ENCODE data around the gene RCSD1. TPM values are rescaled to one million over a fixed set of nuclear protein-coding genes. Genes with fewer than 3 reads are reported as not detected.

The RCSD1 gene
- total RNA-seq, 1 experiment from 2014 or later = not detected

GRCh38 chr1:167631386-167631935, 1.4 kb downstream of the RCSD1 start:
- Histone ChIP-seq H3K9me3 (ENCODE audit: low read depth, low read length, poor library complexity, severe bottlenecking) (no peaks in the 10 kb centered on the region), H3K4me1 (ENCODE audit: insufficient read depth, low read length, poor library complexity, severe bottlenecking) (peaks cover 3% of the 10 kb centered on the region), H3K27me3 (replicated peaks; ENCODE audit: insufficient read depth, low read depth, low read length, poor library complexity) (peaks cover 27% of the 10 kb centered on the region), H3K4me3 (ENCODE audit: low read depth, low read length, poor library complexity, severe bottlenecking) (no peak overlapping the region), H3K36me3 (ENCODE audit: insufficient read depth, low read length, poor library complexity, severe bottlenecking) (no peaks in the 10 kb centered on the region), H3K27ac (ENCODE audit: low read depth, low read length, poor library complexity, severe bottlenecking) (no peak overlapping the region)
- intact Hi-C loops (cut with micrococcal nuclease; ENCODE audit: unreplicated experiment) = no loop called here
- BruUV-seq (replicated peaks) = no TSS peak
- ChIA-PET POLR2A (ENCODE audit: low non-redundant PET) (no interaction called here), CTCF (no interaction called here)
- DNase-seq (ENCODE audit: low spot score) = no peak
- TF ChIP-seq CTCF (conservative IDR thresholded peaks at IDR 0.05; ENCODE audit: low read depth, low read length) = no peak
- no peak for TF ChIP-seq EZH2 (IDR thresholded peaks at IDR 0.05; ENCODE audit: borderline replicate concordance, low read depth, low read length, poor library complexity, severe bottlenecking)

DNA sequence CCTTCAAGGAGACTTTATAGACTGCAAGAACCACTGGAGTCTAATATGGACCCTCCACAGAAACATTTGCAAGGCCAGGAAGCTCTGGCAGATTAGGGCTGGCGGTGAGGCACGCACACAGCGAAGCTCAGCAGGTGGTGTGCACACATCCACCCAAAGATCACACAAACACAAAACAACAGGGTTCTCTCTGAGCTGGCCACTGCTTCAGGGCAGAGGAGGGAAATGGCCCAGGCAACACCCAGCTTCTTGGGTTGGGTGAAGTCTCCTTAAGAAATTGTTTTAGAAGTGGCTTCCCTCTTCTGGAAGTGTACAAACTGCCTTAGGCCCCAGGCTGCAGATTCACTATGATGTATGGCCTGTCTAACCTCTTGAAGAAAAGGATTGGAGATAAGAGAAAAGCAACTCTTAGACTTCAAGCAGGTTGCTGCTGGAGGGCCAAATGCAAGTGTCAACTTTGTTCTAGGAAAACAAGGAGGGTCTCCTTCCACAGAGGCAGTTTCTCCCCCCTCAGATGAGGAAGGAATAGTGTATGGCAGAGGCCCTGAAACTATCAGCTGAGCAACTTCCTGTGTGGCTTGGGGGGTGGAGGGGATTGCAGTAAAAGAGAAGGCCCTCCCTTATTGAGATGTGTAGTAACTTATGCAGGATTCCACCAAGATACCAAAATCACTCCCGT, 2.0 kb downstream of the RCSD1 start:
- Histone ChIP-seq H3K27ac (ENCODE audit: low read depth, low read length, poor library complexity, severe bottlenecking) (no peak overlapping the region), H3K4me1 (ENCODE audit: insufficient read depth, low read length, poor library complexity, severe bottlenecking) (peaks cover 3% of the 10 kb centered on the region), H3K9me3 (ENCODE audit: low read depth, low read length, poor library complexity, severe bottlenecking) (no peaks in the 10 kb centered on the region), H3K4me3 (ENCODE audit: low read depth, low read length, poor library complexity, severe bottlenecking) (no peak overlapping the region), H3K36me3 (ENCODE audit: insufficient read depth, low read length, poor library complexity, severe bottlenecking) (no peaks in the 10 kb centered on the region), H3K27me3 (replicated peaks; ENCODE audit: insufficient read depth, low read depth, low read length, poor library complexity) (peaks cover 27% of the 10 kb centered on the region)
- intact Hi-C loops (cut with micrococcal nuclease; ENCODE audit: unreplicated experiment) = no loop called here
- TF ChIP-seq EZH2 (IDR thresholded peaks at IDR 0.05; ENCODE audit: borderline replicate concordance, low read depth, low read length, poor library complexity, severe bottlenecking) (no peak), CTCF (conservative IDR thresholded peaks at IDR 0.05; ENCODE audit: low read depth, low read length) (no peak)
- POLR2A ChIA-PET (ENCODE audit: low non-redundant PET) = no interaction called here
- CTCF ChIA-PET = no interaction called here
- DNase-seq (ENCODE audit: low spot score) = no peak
- BruUV-seq (replicated peaks) = no TSS peak

GRCh38 chr1:167633258-167633944, 3.4 kb downstream of the RCSD1 start:
- Histone ChIP-seq H3K4me3 (ENCODE audit: low read depth, low read length, poor library complexity, severe bottlenecking) (no peak overlapping the region), H3K36me3 (ENCODE audit: insufficient read depth, low read length, poor library complexity, severe bottlenecking) (no peaks in the 10 kb centered on the region), H3K9me3 (ENCODE audit: low read depth, low read length, poor library complexity, severe bottlenecking) (no peaks in the 10 kb centered on the region), H3K4me1 (ENCODE audit: insufficient read depth, low read length, poor library complexity, severe bottlenecking) (peaks cover 3% of the 10 kb centered on the region), H3K27me3 (replicated peaks; ENCODE audit: insufficient read depth, low read depth, low read length, poor library complexity) (peaks cover 27% of the 10 kb centered on the region), H3K27ac (ENCODE audit: low read depth, low read length, poor library complexity, severe bottlenecking) (no peak overlapping the region)
- POLR2A ChIA-PET (ENCODE audit: low non-redundant PET) = no interaction called here
- CTCF ChIA-PET = no interaction called here
- DNase-seq (ENCODE audit: low spot score) = no peak
- TF ChIP-seq CTCF (conservative IDR thresholded peaks at IDR 0.05; ENCODE audit: low read depth, low read length) (no peak), EZH2 (IDR thresholded peaks at IDR 0.05; ENCODE audit: borderline replicate concordance, low read depth, low read length, poor library complexity, severe bottlenecking) (no peak)
- intact Hi-C loops (cut with micrococcal nuclease; ENCODE audit: unreplicated experiment) = no loop called here
- BruUV-seq (replicated peaks) = no TSS peak

Data from A673 (cell line).